D721Med (cell line): Measurements from ENCODE around the gene GCKR.
"Not testable (repeated sequence)": the region's sequence is repeated elsewhere in the genome, so short reads cannot be mapped to it uniquely, and the experiment has no call there.

Source experiments
- DNase-seq: peaks from one replicate; pipeline ENCODE4 v3.0.0; 2011; ENCODE audit warnings: low spot score; ENCODE audit not compliant: insufficient read length
- FAIRE-seq: peaks from 2 replicates; lab custom pipeline; 2011; peaks lifted over from hg19 to GRCh38; lab: Jason Lieb, UNC
- TF ChIP-seq, protein P1 (sequence below): IDR thresholded peaks from 2 replicates; pipeline ENCODE4 v1.5.1; 2012; ENCODE audit warnings: mild to moderate bottlenecking, control low read depth; ENCODE audit not compliant: insufficient read depth; ENCODE audit errors: missing control alignments

Gene GCKR

GRCh38 chr2:27527182-27527581 is 30.5 kb downstream of the GCKR start:
- FAIRE-seq: no peak
- no peak for DNase-seq
- TF ChIP-seq, protein P1, sequence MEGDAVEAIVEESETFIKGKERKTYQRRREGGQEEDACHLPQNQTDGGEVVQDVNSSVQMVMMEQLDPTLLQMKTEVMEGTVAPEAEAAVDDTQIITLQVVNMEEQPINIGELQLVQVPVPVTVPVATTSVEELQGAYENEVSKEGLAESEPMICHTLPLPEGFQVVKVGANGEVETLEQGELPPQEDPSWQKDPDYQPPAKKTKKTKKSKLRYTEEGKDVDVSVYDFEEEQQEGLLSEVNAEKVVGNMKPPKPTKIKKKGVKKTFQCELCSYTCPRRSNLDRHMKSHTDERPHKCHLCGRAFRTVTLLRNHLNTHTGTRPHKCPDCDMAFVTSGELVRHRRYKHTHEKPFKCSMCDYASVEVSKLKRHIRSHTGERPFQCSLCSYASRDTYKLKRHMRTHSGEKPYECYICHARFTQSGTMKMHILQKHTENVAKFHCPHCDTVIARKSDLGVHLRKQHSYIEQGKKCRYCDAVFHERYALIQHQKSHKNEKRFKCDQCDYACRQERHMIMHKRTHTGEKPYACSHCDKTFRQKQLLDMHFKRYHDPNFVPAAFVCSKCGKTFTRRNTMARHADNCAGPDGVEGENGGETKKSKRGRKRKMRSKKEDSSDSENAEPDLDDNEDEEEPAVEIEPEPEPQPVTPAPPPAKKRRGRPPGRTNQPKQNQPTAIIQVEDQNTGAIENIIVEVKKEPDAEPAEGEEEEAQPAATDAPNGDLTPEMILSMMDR: no peak

- FAIRE-seq (no peak), DNase-seq (no peak)
- TF ChIP-seq, protein P1: no peak
Measured at GRCh38 chr2:27531983-27532382, 35.3 kb downstream of the GCKR start.

- FAIRE-seq: no peak
- TF ChIP-seq, protein P1: no peak
- DNase-seq: no peak
Measured at GRCh38 chr2:27537287-27537686, 40.6 kb downstream of the GCKR start.

DNA sequence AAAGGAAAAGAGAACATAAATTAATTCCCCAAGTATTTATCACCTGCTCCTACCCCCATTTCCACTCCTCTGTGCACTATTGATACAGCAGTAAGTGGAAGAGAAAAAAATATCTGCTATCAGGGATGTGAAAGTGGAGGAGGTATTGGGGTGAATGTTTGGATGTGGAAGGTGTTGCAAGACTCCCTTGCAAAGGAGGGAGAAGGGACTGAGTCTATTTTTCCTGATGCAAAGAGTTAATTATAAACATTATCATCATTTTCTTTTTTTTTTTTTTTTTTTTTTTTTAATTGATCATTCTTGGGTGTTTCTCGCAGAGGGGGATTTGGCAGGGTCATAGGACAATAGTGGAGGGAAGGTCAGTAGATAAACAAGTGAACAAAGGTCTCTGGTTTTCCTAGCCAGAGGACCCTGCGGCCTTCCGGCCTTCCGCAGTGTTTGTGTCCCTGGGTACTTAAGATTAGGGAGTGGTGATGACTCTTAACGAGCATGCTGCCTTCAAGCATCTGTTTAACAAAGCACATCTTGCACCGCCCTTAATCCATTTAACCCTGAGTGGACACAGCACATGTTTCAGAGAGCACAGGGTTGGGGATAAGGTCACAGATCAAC is 42.3 kb downstream of the GCKR start:
- FAIRE-seq, DNase-seq: not testable (repeated sequence)

DNA sequence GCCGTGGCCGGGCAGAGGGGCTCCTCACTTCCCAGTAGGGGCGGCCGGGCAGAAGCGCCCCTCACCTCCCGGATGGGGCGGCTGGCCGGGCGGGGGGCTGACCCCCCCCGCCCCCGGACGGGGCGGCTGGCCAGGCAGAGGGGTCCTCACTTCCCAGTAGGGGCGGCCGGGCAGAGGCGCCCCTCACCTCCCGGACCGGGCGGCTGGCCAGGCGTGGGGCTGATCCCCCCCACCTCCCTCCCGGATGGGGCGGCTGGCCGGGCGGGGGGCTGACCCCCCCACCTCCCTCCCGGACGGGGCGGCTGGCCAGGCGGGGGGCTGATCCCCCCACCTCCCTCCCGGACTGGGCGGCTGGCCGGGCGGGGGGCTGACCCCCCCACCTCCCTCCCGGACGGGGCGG is 43.0 kb downstream of the GCKR start:
- not testable (repeated sequence) for FAIRE-seq, DNase-seq

GRCh38 chr2:27544143-27544821 is 47.6 kb downstream of the GCKR start:
- no peak for DNase-seq
- FAIRE-seq: no peak
- TF ChIP-seq, protein P1: no peak

- DNase-seq: no peak
- FAIRE-seq: no peak
- TF ChIP-seq, protein P1: no peak
Measured at GRCh38 chr2:27545348-27546141, 48.9 kb downstream of the GCKR start.

- DNase-seq: no peak
- FAIRE-seq: no peak
- TF ChIP-seq, protein P1: no peak
Measured at GRCh38 chr2:27549303-27549702, 52.7 kb downstream of the GCKR start.
